HG03066 (cell line): Measurements from ENCODE around the gene DENND5A.

Experiments
- ATAC-seq: cut with Tn5 transposase; IDR thresholded peaks from one replicate; pipeline ENCODE4 v1.9.1; 2021; ENCODE audit warnings: low read depth; ENCODE audit not compliant: unreplicated experiment

DENND5A gene

GRCh38 chr11:9265211-9266131, at the start of gene DENND5A:
TSS of gene DENND5A (minus strand) at chr11:9265350. CDS start at chr11:9265069, 281 bp downstream.
- peak; percentile 31 for ATAC-seq

- peak; percentile 95 for ATAC-seq
Observed at GRCh38 chr11:9314291-9315077, 49.3 kb upstream of the DENND5A start, which contains the start of gene TMEM41B. TSS of gene TMEM41B (minus strand) at chr11:9314593. CDS start at chr11:9314441, 152 bp downstream.

- ATAC-seq = peak; percentile 14
Observed at GRCh38 chr11:9313648-9314290, 48.6 kb upstream of the DENND5A start.

- ATAC-seq = no peak
Observed at GRCh38 chr11:9310485-9311090, 45.4 kb upstream of the DENND5A start.

GRCh38 chr11:9304178-9304577, 39.0 kb upstream of the DENND5A start:
- ATAC-seq = no peak

- no peak for ATAC-seq
Observed at GRCh38 chr11:9302448-9302847, 37.3 kb upstream of the DENND5A start.

GRCh38 chr11:9301720-9302119, 36.6 kb upstream of the DENND5A start:
- no peak for ATAC-seq

- no peak for ATAC-seq
Observed at GRCh38 chr11:9293646-9294045, 28.5 kb upstream of the DENND5A start.

GRCh38 chr11:9285850-9286587, 20.9 kb upstream of the DENND5A start:
- no peak for ATAC-seq

GRCh38 chr11:9280655-9281301, 15.6 kb upstream of the DENND5A start:
- peak; percentile 97 for ATAC-seq

- no peak for ATAC-seq
Observed at GRCh38 chr11:9277176-9277575, 12.0 kb upstream of the DENND5A start.

- no peak for ATAC-seq
Observed at GRCh38 chr11:9276571-9276970, 11.4 kb upstream of the DENND5A start.

GRCh38 chr11:9274499-9275258, 9.5 kb upstream of the DENND5A start:
- ATAC-seq = no peak

GRCh38 chr11:9273376-9274336, 8.5 kb upstream of the DENND5A start:
- no peak for ATAC-seq

GRCh38 chr11:9269492-9270013, 4.4 kb upstream of the DENND5A start:
- ATAC-seq = no peak

GRCh38 chr11:9267680-9268079, 2.5 kb upstream of the DENND5A start:
- no peak for ATAC-seq

- ATAC-seq = no peak
Observed at GRCh38 chr11:9266926-9267325, 1.8 kb upstream of the DENND5A start.
